IMR-90 (cell line): ENCODE results near the gene VPS13C. TPM values are rescaled to one million over a fixed set of nuclear protein-coding genes. Genes with fewer than 3 reads are reported as not detected.

Source experiments
- ATAC-seq: fragments of 200-7000 bp; cut with Tn5 transposase; 2 replicates; pipeline ENCODE4 v1.9.1; 2020; ENCODE audit warnings: low read depth, mild to moderate bottlenecking, moderate library complexity
- BruUV-seq: library from RNA; stranded (reverse); fragments of 400-500 nt; replicated peaks from 2 replicates; lab custom pipeline; 2021; lab: Mats Ljungman, UMichigan
- CTCF ChIA-PET: fragments of 300-600 bp; formaldehyde crosslinking; extraction: SDS; loops from one replicate; lab custom pipeline; 2021; ENCODE audit warnings: antibody characterized with exemption; lab: Yijun Ruan, JAX
- POLR2A ChIA-PET: fragments of 300-600 bp; sonication (Branson Sonifier 250); formaldehyde crosslinking; loops from one replicate; lab custom pipeline; 2022; ENCODE audit warnings: antibody characterized with exemption; ENCODE audit not compliant: unreplicated experiment; lab: Charles Lee
- DNase-seq: peaks from one replicate; pipeline ENCODE4 v3.0.0; 2013
- H2AFZ ChIP-seq: replicated peaks from 2 replicates; pipeline ENCODE3; 2013; ENCODE audit warnings: low read length, mild to moderate bottlenecking; ENCODE audit not compliant: poor library complexity
- H2AK5ac ChIP-seq: 2 replicates; pipeline ENCODE4 v1.6.1; 2013; ENCODE audit warnings: low read depth, low read length, inconsistent platforms
- H2AK9ac ChIP-seq: replicated peaks from 2 replicates; pipeline ENCODE3; 2013; ENCODE audit warnings: mild to moderate bottlenecking, low read depth, low read length, moderate library complexity; ENCODE audit not compliant: poor library complexity
- H2BK120ac ChIP-seq: 2 replicates; pipeline ENCODE4 v1.6.1; 2013; ENCODE audit warnings: low read depth, low read length, inconsistent platforms
- H2BK15ac ChIP-seq: 3 replicates; pipeline ENCODE4 v1.6.1; 2013; ENCODE audit warnings: low read depth, low read length, inconsistent platforms
- H2BK20ac ChIP-seq: 2 replicates; pipeline ENCODE4 v1.6.1; 2013; ENCODE audit warnings: low read depth, mild to moderate bottlenecking, inconsistent platforms, low read length, moderate library complexity
- H2BK5ac ChIP-seq: 2 replicates; pipeline ENCODE4 v1.6.1; 2013; ENCODE audit warnings: mild to moderate bottlenecking, low read depth, low read length, inconsistent platforms; ENCODE audit not compliant: poor library complexity, severe bottlenecking
- H3K14ac ChIP-seq: replicated peaks from 2 replicates; pipeline ENCODE4 v1.6.1; 2013; ENCODE audit warnings: low read depth, low read length, inconsistent platforms
- H3K18ac ChIP-seq: 2 replicates; pipeline ENCODE4 v1.6.1; 2013; ENCODE audit warnings: low read depth, low read length, control low read depth
- H3K23ac ChIP-seq: 2 replicates; pipeline ENCODE4 v1.6.1; 2013; ENCODE audit warnings: low read depth, low read length, inconsistent platforms
- H3K27ac ChIP-seq: 2 replicates; pipeline ENCODE4 v1.5.1; 2013; ENCODE audit warnings: mild to moderate bottlenecking, control low read depth, low read length; ENCODE audit not compliant: insufficient read depth
- H3K27me3 ChIP-seq: 2 replicates; pipeline ENCODE4 v1.6.1; 2013; ENCODE audit warnings: low read length; ENCODE audit not compliant: control insufficient read depth, insufficient read depth
- H3K36me3 ChIP-seq: 2 replicates; pipeline ENCODE4 v1.6.1; 2013; ENCODE audit warnings: low read length, mixed read lengths; ENCODE audit not compliant: control insufficient read depth, insufficient read depth
- H3K4ac ChIP-seq: 2 replicates; pipeline ENCODE4 v1.6.1; 2013; ENCODE audit warnings: low read depth, low read length, inconsistent platforms
- H3K4me1 ChIP-seq: 2 replicates; pipeline ENCODE4 v1.6.1; 2013; ENCODE audit warnings: low read length, mixed read lengths; ENCODE audit not compliant: control insufficient read depth, insufficient read depth
- H3K4me2 ChIP-seq: 2 replicates; pipeline ENCODE4 v1.6.1; 2013; ENCODE audit warnings: low read depth, mild to moderate bottlenecking, control low read depth, low read length, moderate library complexity
- H3K4me3 ChIP-seq: 2 replicates; pipeline ENCODE4 v1.5.1; 2013; ENCODE audit warnings: low read depth, mild to moderate bottlenecking, control low read depth, low read length, moderate library complexity; ENCODE audit not compliant: insufficient read depth
- H3K56ac ChIP-seq: 2 replicates; pipeline ENCODE4 v1.6.1; 2013; ENCODE audit warnings: low read length, inconsistent platforms; ENCODE audit not compliant: insufficient read depth; ENCODE audit errors: extremely low read depth
- H3K79me1 ChIP-seq, 2 experiments: 2 replicates each; pipeline ENCODE4 v1.6.1; 2013; ENCODE audit warnings: low read length in 2 of 2, inconsistent platforms in 1 of 2, low read depth in 1 of 2
- H3K9ac ChIP-seq: 2 replicates; pipeline ENCODE4 v1.6.1; 2013; ENCODE audit warnings: low read depth, low read length, control low read depth
- H3K9me1 ChIP-seq: 2 replicates; pipeline ENCODE4 v1.6.1; 2013; ENCODE audit warnings: low read length, inconsistent platforms; ENCODE audit not compliant: insufficient read depth
- H3K9me3 ChIP-seq: 2 replicates; pipeline ENCODE4 v1.6.1; 2013; ENCODE audit warnings: low read length; ENCODE audit not compliant: control insufficient read depth, insufficient read depth
- H4K20me1 ChIP-seq: 2 replicates; pipeline ENCODE4 v1.6.1; 2013; ENCODE audit warnings: low read length, inconsistent platforms; ENCODE audit not compliant: insufficient read depth
- H4K5ac ChIP-seq: 2 replicates; pipeline ENCODE4 v1.6.1; 2013; ENCODE audit warnings: mild to moderate bottlenecking, low read depth, low read length, control low read depth
- H4K8ac ChIP-seq, 2 experiments: 2 replicates each; pipeline ENCODE4 v1.6.1; 2013; ENCODE audit warnings: low read depth in 2 of 2, low read length in 2 of 2, control low read depth in 1 of 2, inconsistent platforms in 1 of 2
- H4K91ac ChIP-seq: 2 replicates; pipeline ENCODE4 v1.6.1; 2013; ENCODE audit warnings: low read depth, low read length, inconsistent platforms; ENCODE audit not compliant: insufficient read depth
- BHLHE40 ChIP-seq: fragments of 150-350 bp; IDR thresholded peaks from 2 replicates; pipeline ENCODE4 v1.6.1; 2016; ENCODE audit warnings: mild to moderate bottlenecking, low read depth, low read length
- CTCF ChIP-seq: conservative IDR thresholded peaks from 2 replicates; pipeline ENCODE4 v1.5.1; 2012; ENCODE audit warnings: mild to moderate bottlenecking, low read depth, low read length, improper control_type of control experiment
- ELK1 ChIP-seq: fragments of 150-350 bp; IDR thresholded peaks from 2 replicates; pipeline ENCODE4 v1.6.1; 2016; ENCODE audit warnings: low read depth, mild to moderate bottlenecking, low read length, moderate library complexity, borderline replicate concordance
- FOS ChIP-seq: fragments of 150-350 bp; IDR thresholded peaks from 2 replicates; pipeline ENCODE4 v1.6.1; 2016; ENCODE audit warnings: low read depth, low read length
- MAFK ChIP-seq: IDR thresholded peaks from 2 replicates; pipeline ENCODE4 v1.6.1; 2012; ENCODE audit warnings: low read depth, low read length, improper control_type of control experiment
- MAZ ChIP-seq: IDR thresholded peaks from 2 replicates; pipeline ENCODE4 v1.6.1; 2012; ENCODE audit warnings: low read depth, mild to moderate bottlenecking, low read length, improper control_type of control experiment, moderate library complexity, borderline replicate concordance
- NFE2L2 ChIP-seq: fragments of 150-350 bp; IDR thresholded peaks from 2 replicates; pipeline ENCODE4 v1.6.1; 2016; ENCODE audit warnings: low read depth, mild to moderate bottlenecking, low read length
- RCOR1 ChIP-seq: IDR thresholded peaks from 2 replicates; pipeline ENCODE4 v1.6.1; 2012; ENCODE audit warnings: mild to moderate bottlenecking, low read length, improper control_type of control experiment; ENCODE audit not compliant: insufficient replicate concordance
- SMC3 ChIP-seq: fragments of 150-350 bp; IDR thresholded peaks from 2 replicates; pipeline ENCODE4 v1.6.1; 2016; ENCODE audit warnings: low read depth, mild to moderate bottlenecking, antibody characterized with exemption, low read length, moderate library complexity
- WGBS, 2 experiments: methylation state at CpG; one replicate each; pipeline versions ENCODE4 v1.1.5 to v1.1.7; 2013; ENCODE audit warnings: missing lambda C conversion rate in 2 of 2; ENCODE audit not compliant: insufficient read length in 1 of 2; ENCODE audit errors: extremely low coverage in 2 of 2; 5-methylcytosine and 5-hydroxymethylcytosine counted together
- dilution Hi-C: fragments of 300-500 bp; cut with HindIII; formaldehyde crosslinking; loops from one replicate; pipeline ENCODE4 v1.14.3; 2018; ENCODE audit warnings: low sequenced_read_pairs; ENCODE audit not compliant: unreplicated experiment
- in situ Hi-C: fragments of 300-500 bp; cut with MboI; formaldehyde crosslinking; loops from 3 replicates; pipeline ENCODE4 v1.14.3; 2019; ENCODE audit warnings: low sequenced_read_pairs, inconsistent platforms, mixed read lengths
- intact Hi-C: fragments of 100-400 bp; cut with micrococcal nuclease; formaldehyde crosslinking; loops from 2 replicates; pipeline ENCODE4 v1.10.0; 2022
- polyA plus RNA-seq, 3 experiments: library from polyadenylated mRNA; depleted of rRNA; stranded (reverse); fragments of >200 nt; gene quantifications; 2 replicates each; pipeline ENCODE4 v1.2.3, GENCODE V29; 2012; ENCODE audit warnings: low replicate concordance in 1 of 3
- total RNA-seq: library from RNA; depleted of rRNA; stranded (reverse); fragments of >200 nt; gene quantifications from 2 replicates; pipeline ENCODE4 v1.2.3, GENCODE V29; 2012

VPS13C gene
- total and polyA plus RNA-seq, 2 of the 4 experiments (the other 2 are of a cell fraction): 8.1 to 32.8 TPM

GRCh38 chr15:61812476-61812875 lies 247.8 kb downstream of the VPS13C start:
- ChIA-PET POLR2A (no interaction called here), CTCF (interaction anchor here (1.3 kb wide), 1 partner anchor 22 kb away, joined by 5 read pairs; no protein-coding TSS in a partner anchor)
- H3K27me3 ChIP-seq: peaks cover 2% of the 10 kb centered on the region
- H2AK9ac ChIP-seq: no peak overlapping the region
- H2BK120ac ChIP-seq: no peak overlapping the region
- no peak overlapping the region for H3K4me3 ChIP-seq
- no peak overlapping the region for H3K9ac ChIP-seq
- no peak overlapping the region for H4K5ac ChIP-seq
- H3K23ac ChIP-seq: no peak overlapping the region
- TF ChIP-seq NFE2L2 (no peak), RCOR1 (no peak), MAZ (no peak), FOS (no peak), SMC3 (no peak), CTCF (no peak), MAFK (no peak), ELK1 (no peak), BHLHE40 (no peak)
- no peak overlapping the region for H4K8ac ChIP-seq
- H3K18ac ChIP-seq: no peak overlapping the region
- in situ Hi-C loops (no loop called here), dilution Hi-C loops (no loop called here), intact Hi-C loops (no loop called here)
- ATAC-seq: no peak
- WGBS, 2 experiments: no CpG with 5 or more reads among the region's 6 CpGs
- BruUV-seq: no TSS peak
- H4K20me1 ChIP-seq: no peaks in the 10 kb centered on the region
- DNase-seq: no peak
- no peak overlapping the region for H4K91ac ChIP-seq
- no peaks in the 10 kb centered on the region for H3K79me1 ChIP-seq
- H2AK5ac ChIP-seq: no peak overlapping the region
- H2BK15ac ChIP-seq: no peak overlapping the region
- no peaks in the 10 kb centered on the region for H3K4me1 ChIP-seq
- no peak overlapping the region for H3K4ac ChIP-seq
- no peak overlapping the region for H2BK20ac ChIP-seq
- H3K27ac ChIP-seq: no peak overlapping the region
- H3K36me3 ChIP-seq: no peaks in the 10 kb centered on the region
- H3K14ac ChIP-seq: no peak overlapping the region
- no peak overlapping the region for H3K4me2 ChIP-seq
- H3K9me3 ChIP-seq: no peaks in the 10 kb centered on the region
- no peak overlapping the region for H2AFZ ChIP-seq
- H2BK5ac ChIP-seq: no peak overlapping the region
- H3K56ac ChIP-seq: no peak overlapping the region
- H3K9me1 ChIP-seq: no peaks in the 10 kb centered on the region
